Endodermal cell (in vitro differentiated cells): Measurements from ENCODE around the gene ROBO3. TPM values are rescaled to one million over a fixed set of nuclear protein-coding genes. Genes with fewer than 3 reads are reported as not detected.

Experiments
- DNase-seq: peaks from one replicate; pipeline ENCODE4 v3.0.0-alpha.2; 2017
- H3K27ac ChIP-seq: 2 replicates; pipeline ENCODE4 v1.5.1; 2013; ENCODE audit warnings: mild to moderate bottlenecking, low read depth, low read length, moderate library complexity
- H3K27me3 ChIP-seq: 2 replicates; pipeline ENCODE4 v1.6.1; 2013; ENCODE audit warnings: mild to moderate bottlenecking, low read length, moderate library complexity; ENCODE audit not compliant: insufficient read depth, control insufficient read depth, poor library complexity, severe bottlenecking
- H3K36me3 ChIP-seq: 2 replicates; pipeline ENCODE4 v1.7.0; 2013; ENCODE audit warnings: mild to moderate bottlenecking, low read length, moderate library complexity; ENCODE audit not compliant: control insufficient read depth, insufficient read depth
- H3K4me1 ChIP-seq: one replicate; pipeline ENCODE4 v1.7.0; 2013; ENCODE audit warnings: low read length; ENCODE audit not compliant: control insufficient read depth, insufficient read depth
- H3K4me3 ChIP-seq: 2 replicates; pipeline ENCODE4 v1.5.1; 2013; ENCODE audit warnings: mild to moderate bottlenecking, low read length, moderate library complexity
- H3K9ac ChIP-seq: 2 replicates; pipeline ENCODE4 v1.6.1; 2013; ENCODE audit warnings: mild to moderate bottlenecking, low read length, moderate library complexity; ENCODE audit not compliant: poor library complexity, severe bottlenecking; ENCODE audit errors: extremely low read depth
- H3K9me3 ChIP-seq: 2 replicates; pipeline ENCODE4 v1.6.1; 2013; ENCODE audit warnings: mild to moderate bottlenecking, low read length, moderate library complexity; ENCODE audit not compliant: control insufficient read depth
- H3K27ac Mint-ChIP-seq: 2 replicates; pipeline ENCODE4 v1.8.0; 2020; ENCODE audit warnings: mixed read lengths
- H3K27me3 Mint-ChIP-seq: 2 replicates; pipeline ENCODE4 v1.8.0; 2021; ENCODE audit warnings: mild to moderate bottlenecking, mixed read lengths; ENCODE audit not compliant: insufficient read depth
- H3K36me3 Mint-ChIP-seq: 2 replicates; pipeline ENCODE4 v1.8.0; 2020; ENCODE audit warnings: low read depth, mixed read lengths
- H3K4me1 Mint-ChIP-seq: 2 replicates; pipeline ENCODE4 v1.8.0; 2020; ENCODE audit warnings: mixed read lengths
- H3K4me3 Mint-ChIP-seq: 2 replicates; pipeline ENCODE4 v1.8.0; 2020; ENCODE audit warnings: mild to moderate bottlenecking, moderate library complexity, mixed read lengths
- H3K9me3 Mint-ChIP-seq: 2 replicates; pipeline ENCODE4 v1.8.0; 2020; ENCODE audit warnings: mild to moderate bottlenecking, mixed read lengths
- CTCF ChIP-seq: fragments of 200-600 bp; sonication (generic); conservative IDR thresholded peaks from 2 replicates; pipeline ENCODE4 v1.5.0; 2021; ENCODE audit warnings: antibody characterized with exemption, mild to moderate bottlenecking
- WGBS, 2 experiments: methylation state at CpG; one replicate each; pipeline versions ENCODE4 v1.1.5 to v1.1.7; 2013; ENCODE audit warnings: missing lambda C conversion rate in 2 of 2, mixed read lengths in 1 of 2; ENCODE audit not compliant: insufficient coverage in 1 of 2, insufficient read length in 1 of 2; 5-methylcytosine and 5-hydroxymethylcytosine counted together
- total RNA-seq, 2 donors: library from RNA; stranded (reverse); fragmentation: NEBNext Ultra II Directional in 1 of 2; extraction: Animal tissue kit (Norgen Biotek cat#: 25700) in 1 of 2; gene quantifications; 2 replicates in 1 of 2; 3 replicates in 1 of 2; pipeline ENCODE4 v1.2.1, GENCODE V29; 2021

ROBO3 gene
- total RNA-seq, 2 donors from 2014 or later: 15.3 to 16.2 TPM

GRCh38 chr11:124889191-124890091, 24.2 kb downstream of the ROBO3 start:
- no peaks in the 10 kb centered on the region for H3K9me3 ChIP-seq
- Mint-ChIP-seq H3K27ac (no peak overlapping the region), H3K36me3 (no peaks in the 10 kb centered on the region), H3K9me3 (no peaks in the 10 kb centered on the region), H3K27me3 (peaks cover 56% of the 10 kb centered on the region), H3K4me3 (no peak overlapping the region), H3K4me1 (no peaks in the 10 kb centered on the region)
- peaks cover 53% of the 10 kb centered on the region for H3K27me3 ChIP-seq
- DNase-seq: no peak
- no peaks in the 10 kb centered on the region for H3K36me3 ChIP-seq
- H3K9ac ChIP-seq: no peak overlapping the region
- H3K4me3 ChIP-seq: no peak overlapping the region
- TF ChIP-seq CTCF: no peak
- 93 to 95% methylated on average over 2 of the region's 2 CpGs for WGBS, 2 experiments
- no peaks in the 10 kb centered on the region for H3K4me1 ChIP-seq
- H3K27ac ChIP-seq: no peak overlapping the region

- H3K36me3 ChIP-seq: no peaks in the 10 kb centered on the region
- Mint-ChIP-seq H3K27ac (no peak overlapping the region), H3K4me3 (no peak overlapping the region), H3K9me3 (no peaks in the 10 kb centered on the region), H3K36me3 (no peaks in the 10 kb centered on the region), H3K27me3 (peaks cover 62% of the 10 kb centered on the region), H3K4me1 (no peaks in the 10 kb centered on the region)
- H3K9me3 ChIP-seq: no peaks in the 10 kb centered on the region
- TF ChIP-seq CTCF: no peak
- no peak overlapping the region for H3K27ac ChIP-seq
- peaks cover 59% of the 10 kb centered on the region for H3K27me3 ChIP-seq
- H3K4me3 ChIP-seq: no peak overlapping the region
- DNase-seq: no peak
- WGBS, 2 experiments: 95 to 100% methylated on average over 1 to 2 of the region's 2 CpGs
- no peaks in the 10 kb centered on the region for H3K4me1 ChIP-seq
- H3K9ac ChIP-seq: no peak overlapping the region
These were observed 24.9 kb downstream of the ROBO3 start for GRCh38 chr11:124890151-124890550.

- H3K27me3 ChIP-seq: peaks cover 59% of the 10 kb centered on the region
- H3K9ac ChIP-seq: no peak overlapping the region
- H3K4me1 ChIP-seq: no peaks in the 10 kb centered on the region
- peaks cover 59% of the 10 kb centered on the region for H3K27me3 Mint-ChIP-seq
- H3K36me3 ChIP-seq: no peaks in the 10 kb centered on the region
- H3K9me3 ChIP-seq: no peaks in the 10 kb centered on the region
- WGBS, 2 experiments: 88 to 90% methylated on average over 4 to 8 of the region's 9 CpGs
- H3K4me1 Mint-ChIP-seq: no peaks in the 10 kb centered on the region
- H3K9me3 Mint-ChIP-seq: no peaks in the 10 kb centered on the region
- no peak overlapping the region for H3K27ac ChIP-seq
- H3K4me3 ChIP-seq: no peak overlapping the region
- TF ChIP-seq CTCF: no peak
- H3K4me3 Mint-ChIP-seq: no peak overlapping the region
- no peak for DNase-seq
- H3K36me3 Mint-ChIP-seq: no peaks in the 10 kb centered on the region
- H3K27ac Mint-ChIP-seq: no peak overlapping the region
These were observed 25.6 kb downstream of the ROBO3 start for GRCh38 chr11:124890683-124891372.
